NCI-H524 (cell line): ENCODE measurements around the gene MBD2.
A peak's percentile ranks its signal among the peaks of the same experiment; 100 is the strongest.
"Not testable (repeated sequence)": the region's sequence is repeated elsewhere in the genome, so short reads cannot be mapped to it uniquely, and the experiment has no call there.

Experiments used
- DNase-seq, 2 experiments: peaks; one replicate each; lab custom pipeline; 2025; lab: John Stamatoyannopoulos, UW

The MBD2 gene

GRCh38 chr18:54224379-54225014, at the start of gene MBD2:
TSS of gene MBD2 (minus strand) at chr18:54224669. CDS start at chr18:54224559, 110 bp downstream.
- DNase-seq, result peak; percentile 95 to 97

- peak; percentile 32 to 56 for DNase-seq
These were observed 45.7 kb upstream of the MBD2 start for GRCh38 chr18:54269893-54270844.

- DNase-seq, result no peak
These were observed 44.3 kb upstream of the MBD2 start for GRCh38 chr18:54268751-54269150.

- no peak for DNase-seq
These were observed 43.2 kb upstream of the MBD2 start for GRCh38 chr18:54267701-54268100.

GRCh38 chr18:54263904-54264336, 39.5 kb upstream of the MBD2 start:
- no peak for DNase-seq

- no peak for DNase-seq
These were observed 37.4 kb upstream of the MBD2 start for GRCh38 chr18:54261894-54262293.

GRCh38 chr18:54260396-54261072, 36.1 kb upstream of the MBD2 start:
- no peak for DNase-seq

GRCh38 chr18:54257818-54258217, 33.3 kb upstream of the MBD2 start:
- not testable (repeated sequence) for DNase-seq

- DNase-seq, result no peak
These were observed 32.5 kb upstream of the MBD2 start for GRCh38 chr18:54257015-54257414.

- no peak for DNase-seq
These were observed 30.7 kb upstream of the MBD2 start for GRCh38 chr18:54255141-54255540.

GRCh38 chr18:54254265-54254758, 29.8 kb upstream of the MBD2 start:
- no peak for DNase-seq

- no peak for DNase-seq
These were observed 27.3 kb upstream of the MBD2 start for GRCh38 chr18:54251606-54252390.

GRCh38 chr18:54250846-54251261, 26.4 kb upstream of the MBD2 start:
- no peak for DNase-seq

GRCh38 chr18:54247511-54248175, 23.2 kb upstream of the MBD2 start:
- no peak for DNase-seq

- DNase-seq, result no peak
These were observed 17.9 kb upstream of the MBD2 start for GRCh38 chr18:54242327-54242726.

GRCh38 chr18:54241483-54241882, 17.0 kb upstream of the MBD2 start:
- no peak for DNase-seq

- DNase-seq, result no peak
These were observed 16.2 kb upstream of the MBD2 start for GRCh38 chr18:54240629-54241107.

GRCh38 chr18:54239601-54240000, 15.1 kb upstream of the MBD2 start:
- DNase-seq, result no peak

GRCh38 chr18:54239091-54239490, 14.6 kb upstream of the MBD2 start:
- DNase-seq, result no peak

GRCh38 chr18:54238173-54238936, 13.9 kb upstream of the MBD2 start:
- DNase-seq, result no peak
